NCI-H1436 (cell line): ENCODE measurements around the gene SLC15A3.

Experiments
- DNase-seq: peaks from one replicate; lab custom pipeline; 2025; lab: John Stamatoyannopoulos, UW

Gene SLC15A3

DNA sequence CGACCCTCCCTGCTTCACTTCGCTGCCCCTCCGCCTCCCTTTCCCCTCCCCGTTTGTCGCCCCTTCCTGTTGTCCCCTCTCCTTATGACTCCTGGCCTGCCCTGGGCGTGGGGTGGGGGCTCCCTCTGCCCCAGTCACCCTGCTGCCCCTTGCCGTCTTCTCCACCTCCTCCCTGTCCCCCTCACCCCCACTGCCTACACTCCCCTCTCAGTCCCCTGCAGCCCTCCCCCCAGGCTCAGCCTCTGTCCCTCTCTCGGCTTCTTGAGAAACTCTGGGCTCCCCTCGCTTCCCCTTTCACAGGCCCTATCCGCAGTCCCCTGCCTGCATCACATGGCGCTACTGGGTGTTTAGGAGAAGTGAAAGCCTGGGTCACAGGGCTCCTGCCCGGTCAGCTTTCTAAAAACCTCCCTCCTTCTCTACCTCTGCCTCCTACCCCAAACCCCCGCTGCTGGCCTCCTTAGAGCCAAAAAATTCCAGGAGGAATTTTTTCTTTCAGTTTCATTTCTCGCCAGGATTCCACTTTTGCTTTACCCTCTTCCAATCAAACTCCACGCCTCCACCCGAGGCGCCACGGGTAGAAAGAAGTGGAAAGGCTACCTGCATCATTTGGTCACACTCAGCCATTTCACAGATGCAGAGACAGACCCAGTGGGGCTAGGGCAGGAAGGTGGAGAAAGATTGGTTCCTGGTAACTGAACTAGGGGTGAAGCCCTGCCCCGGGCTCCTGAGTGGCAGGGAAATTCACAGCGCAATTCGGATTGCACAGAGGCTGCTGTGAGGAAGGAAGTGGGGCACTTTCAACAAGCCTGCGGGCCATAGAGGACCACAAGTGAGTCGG lies at the start of gene SLC15A3:
Gene SLC15A3, minus strand, starts transcription at position 273 of the 838 bp plus-strand sequence. CDS start 625 bp downstream, outside the sequence.
- no peak for DNase-seq

DNA sequence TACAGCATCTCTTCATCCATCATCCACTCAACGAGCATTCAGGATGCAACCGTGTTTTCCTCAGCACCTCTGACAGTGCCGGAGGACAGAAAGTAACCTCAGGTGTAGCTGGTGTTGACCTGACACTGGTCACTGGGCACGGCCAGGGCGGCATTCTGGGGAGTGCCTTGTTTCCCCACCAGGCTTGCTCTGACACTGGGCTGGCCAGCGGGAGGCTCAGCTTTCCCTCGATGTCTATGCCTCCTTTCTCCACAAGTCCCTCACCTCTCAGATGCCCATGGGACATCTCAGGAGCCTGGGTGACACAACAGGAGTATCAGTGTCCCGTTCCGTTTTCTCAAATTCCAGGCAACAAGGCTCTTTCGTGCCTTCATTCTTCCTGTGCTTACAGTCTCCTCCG lies 48.5 kb upstream of the SLC15A3 start:
- no peak for DNase-seq

DNA sequence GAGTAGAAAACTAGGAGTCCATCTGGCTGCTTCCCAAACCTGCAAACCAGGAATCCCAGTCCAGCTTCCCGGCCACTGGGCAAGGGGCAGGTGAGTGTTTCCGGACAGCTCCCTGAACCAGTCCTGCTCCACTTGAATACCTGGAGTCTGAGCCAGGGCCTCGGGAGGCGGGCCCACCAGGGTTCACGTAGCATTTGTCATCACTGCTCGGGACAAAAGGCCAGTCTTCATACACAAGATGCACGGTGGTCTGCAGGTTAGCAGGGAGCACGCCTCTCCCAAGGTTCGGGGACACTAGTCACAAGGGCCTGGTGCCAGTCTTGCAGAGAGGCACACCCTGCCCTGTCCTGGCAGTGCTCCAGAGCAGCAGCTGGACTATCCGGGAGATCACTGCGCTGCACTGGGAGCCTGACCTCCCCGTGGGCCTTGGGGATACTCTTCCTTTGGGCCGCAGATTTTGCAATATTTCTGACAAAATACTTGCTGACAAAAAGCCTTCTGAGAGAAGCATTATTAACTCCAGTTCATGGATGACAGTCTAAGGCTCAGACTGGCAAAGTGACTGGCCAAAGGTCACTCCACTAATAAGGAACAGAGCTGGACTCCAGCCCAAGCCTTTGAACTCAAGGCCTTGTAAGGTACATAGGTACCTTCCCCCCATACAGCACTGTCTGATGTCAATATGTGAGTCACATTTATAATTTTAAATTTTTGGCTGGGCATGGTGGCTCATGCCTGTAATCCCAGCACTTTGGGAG lies 44.6 kb upstream of the SLC15A3 start:
- no peak for DNase-seq

DNA sequence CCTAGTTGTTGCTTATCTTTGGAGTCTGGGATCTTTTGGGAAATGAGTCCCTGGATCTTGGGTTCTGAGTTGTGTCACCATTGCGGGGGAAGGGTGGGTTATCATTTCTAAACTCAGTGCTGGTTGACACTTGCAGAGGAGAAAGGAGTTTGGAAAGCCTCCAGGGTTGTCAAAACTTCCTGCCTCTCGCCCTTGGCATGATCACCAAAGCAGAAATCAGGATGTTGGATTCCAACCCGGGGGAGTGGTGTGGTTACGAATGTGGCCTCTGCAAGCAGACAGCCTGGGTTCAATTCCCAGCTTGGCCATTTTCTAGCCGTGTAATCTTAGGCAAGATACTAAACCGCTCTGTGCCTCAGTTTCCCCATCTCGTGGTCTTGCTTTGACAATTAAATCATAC lies 43.8 kb upstream of the SLC15A3 start:
- no peak for DNase-seq

DNA sequence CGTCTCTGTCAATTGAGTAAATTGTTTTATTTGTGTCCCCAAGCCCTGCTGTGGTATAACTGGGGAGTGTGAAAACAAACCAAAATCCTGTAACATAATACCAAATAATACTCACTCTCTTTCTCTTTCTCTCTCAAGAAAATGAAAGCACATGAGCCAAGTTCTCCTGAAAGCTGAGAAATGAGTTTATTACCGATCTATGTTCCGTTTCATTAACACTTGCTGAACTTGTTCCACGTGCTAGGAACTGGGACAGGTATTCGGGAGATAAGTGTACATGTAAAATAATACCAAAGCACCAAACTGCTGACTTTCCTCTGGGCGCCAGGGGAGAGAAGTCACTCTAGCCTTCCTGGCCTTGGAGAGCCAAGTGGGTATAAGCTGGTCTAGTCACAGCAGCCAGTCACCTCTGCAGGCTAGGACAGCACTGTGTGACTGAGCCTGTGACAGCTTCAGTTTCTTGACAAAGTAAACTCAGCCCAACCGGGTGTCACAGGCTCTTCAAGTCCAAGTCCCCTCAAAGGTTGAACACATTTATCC lies 42.6 kb upstream of the SLC15A3 start:
- DNase-seq: no peak

DNA sequence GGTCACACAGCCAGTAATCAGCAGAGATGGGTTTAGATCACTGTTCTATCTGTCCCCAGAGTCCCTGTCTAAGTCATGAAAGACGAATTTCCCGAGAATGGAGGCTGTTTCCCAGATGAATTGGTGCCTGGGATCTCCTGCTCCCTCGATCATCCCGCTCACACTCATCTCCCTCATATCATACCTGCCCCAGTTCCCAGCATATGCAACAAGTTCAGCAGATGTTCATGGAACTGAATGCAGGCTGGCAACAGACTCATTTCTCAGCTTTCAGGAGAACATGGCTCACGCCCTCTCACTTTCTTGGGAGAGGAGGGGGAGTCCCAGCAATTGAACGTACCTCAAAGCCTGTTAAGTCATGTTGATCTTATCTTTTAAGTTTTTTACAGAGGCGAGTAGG lies 41.6 kb upstream of the SLC15A3 start:
- DNase-seq: no peak

DNA sequence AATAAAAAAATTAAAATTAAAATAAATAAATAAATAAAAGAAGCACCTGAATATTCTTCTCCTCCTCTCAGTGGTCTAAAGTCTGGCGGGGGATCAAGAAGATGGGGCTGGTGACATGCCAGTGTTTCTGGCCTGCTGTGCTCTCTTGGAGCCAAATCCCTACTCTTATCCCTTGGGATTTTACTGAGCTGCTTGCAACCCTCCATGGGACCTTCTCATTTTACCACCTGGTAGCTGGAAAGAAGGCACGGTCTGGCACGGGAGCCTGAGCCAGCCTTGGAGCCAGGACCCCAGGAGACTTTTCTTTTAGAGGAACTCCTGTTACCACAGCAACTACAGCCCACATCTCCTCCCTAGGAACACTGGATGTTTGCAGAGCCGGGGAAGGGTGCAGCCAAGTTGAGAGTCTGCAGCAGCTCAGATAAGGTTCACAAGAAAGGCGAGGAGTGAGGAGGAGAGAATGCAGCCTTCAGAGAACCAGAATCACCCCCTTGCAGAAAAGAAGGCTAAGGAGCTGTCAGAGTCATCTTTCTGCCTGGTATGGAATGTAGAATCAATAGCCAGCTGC lies 41.0 kb upstream of the SLC15A3 start:
- DNase-seq: no peak

DNA sequence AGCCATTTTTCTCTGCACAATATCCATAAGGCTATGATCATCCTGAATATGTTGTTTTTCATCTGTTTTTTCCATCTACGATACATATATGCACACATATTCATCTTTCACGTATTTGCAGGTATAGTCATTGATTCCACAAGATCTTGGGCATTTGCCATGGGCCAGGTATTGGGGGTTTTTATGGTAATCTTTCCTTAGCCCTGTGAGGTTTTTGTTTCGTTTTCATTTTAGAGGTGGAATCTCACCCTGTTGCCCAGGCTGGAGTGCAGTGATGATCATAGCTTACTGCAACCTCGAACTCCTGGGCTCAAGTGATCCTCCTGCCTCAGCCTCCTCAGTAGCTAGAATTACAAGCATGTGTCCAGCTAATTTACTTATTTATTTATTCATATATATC lies 39.5 kb upstream of the SLC15A3 start:
- DNase-seq: no peak

DNA sequence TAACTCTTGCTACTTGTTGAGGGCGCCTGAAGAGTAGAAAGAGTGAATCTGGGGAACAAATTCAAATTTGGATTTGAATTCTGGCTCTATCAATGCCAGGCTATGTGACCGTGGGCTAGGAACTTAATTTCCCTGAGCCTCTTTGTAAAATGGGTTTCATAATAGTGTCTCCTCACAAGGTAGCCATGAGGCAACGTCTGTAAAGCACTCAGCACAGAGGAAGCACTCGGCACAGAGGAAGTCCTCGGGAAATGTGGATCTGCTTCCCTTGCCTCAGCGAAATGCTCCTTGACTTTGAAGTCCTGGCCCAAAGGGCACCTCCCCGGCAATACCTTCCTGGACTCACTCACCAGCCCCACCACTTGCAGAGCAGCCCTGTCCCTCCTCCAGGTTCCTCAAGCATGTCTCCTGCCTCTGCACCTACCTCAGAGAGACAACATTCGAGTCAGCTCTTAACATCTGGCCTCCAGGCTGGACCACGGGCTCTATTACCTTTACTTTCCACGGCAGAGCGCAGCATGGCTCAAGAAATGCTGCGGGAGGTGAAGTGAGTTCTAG lies 37.2 kb upstream of the SLC15A3 start:
- no peak for DNase-seq

DNA sequence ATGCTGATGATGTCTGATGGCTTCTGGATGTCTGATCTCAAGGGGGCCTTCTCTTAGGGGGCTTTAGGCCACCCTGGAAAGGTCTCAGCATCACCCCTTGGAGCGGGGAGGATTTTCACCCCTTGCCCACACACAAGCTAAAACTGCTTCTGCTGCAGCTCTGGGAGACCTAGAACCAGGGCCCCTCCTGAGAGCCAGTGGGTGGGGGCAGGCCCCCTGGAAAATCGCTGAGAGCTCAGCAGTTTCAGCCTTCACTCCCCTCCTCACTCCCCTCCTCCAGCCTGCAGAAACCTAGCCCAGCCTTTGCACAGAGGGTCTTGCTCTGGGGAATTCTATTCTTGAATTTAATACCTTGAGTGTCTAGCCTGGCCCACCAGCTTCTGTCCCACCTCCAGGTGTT lies 36.7 kb upstream of the SLC15A3 start:
- DNase-seq: no peak

DNA sequence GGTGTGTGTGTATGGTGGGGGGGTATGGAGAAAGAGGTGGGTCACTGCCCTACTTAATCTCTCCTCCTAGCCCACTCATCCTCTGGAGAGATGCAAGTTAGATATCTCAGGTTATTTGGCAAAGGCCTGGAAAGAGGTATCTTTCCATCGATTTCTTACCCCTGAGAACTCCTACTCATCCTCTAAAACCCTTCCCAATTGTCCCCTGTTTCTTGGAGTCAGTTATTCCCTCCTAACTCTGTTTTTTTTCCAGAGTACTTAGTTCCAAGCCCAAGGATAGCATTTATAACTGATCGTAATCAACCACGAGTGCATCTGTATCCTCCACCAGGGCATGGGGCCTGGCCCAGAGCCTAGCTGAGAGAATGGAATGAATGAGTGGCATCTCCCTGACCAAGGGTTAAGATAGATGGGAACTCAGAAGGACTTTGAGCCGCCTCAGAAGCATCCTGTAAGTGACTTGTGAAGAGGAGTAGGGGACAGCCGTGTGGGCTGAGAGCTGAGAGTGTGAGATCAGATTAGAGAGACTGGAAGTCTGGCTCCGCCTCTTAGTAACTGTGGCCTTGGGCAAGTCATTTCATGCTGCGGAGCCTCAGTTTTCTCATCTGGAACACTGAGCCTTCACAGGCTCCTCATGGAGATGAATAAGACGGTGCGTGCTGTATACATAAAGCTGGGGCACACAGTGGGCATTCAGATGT lies 35.8 kb upstream of the SLC15A3 start:
- no peak for DNase-seq

DNA sequence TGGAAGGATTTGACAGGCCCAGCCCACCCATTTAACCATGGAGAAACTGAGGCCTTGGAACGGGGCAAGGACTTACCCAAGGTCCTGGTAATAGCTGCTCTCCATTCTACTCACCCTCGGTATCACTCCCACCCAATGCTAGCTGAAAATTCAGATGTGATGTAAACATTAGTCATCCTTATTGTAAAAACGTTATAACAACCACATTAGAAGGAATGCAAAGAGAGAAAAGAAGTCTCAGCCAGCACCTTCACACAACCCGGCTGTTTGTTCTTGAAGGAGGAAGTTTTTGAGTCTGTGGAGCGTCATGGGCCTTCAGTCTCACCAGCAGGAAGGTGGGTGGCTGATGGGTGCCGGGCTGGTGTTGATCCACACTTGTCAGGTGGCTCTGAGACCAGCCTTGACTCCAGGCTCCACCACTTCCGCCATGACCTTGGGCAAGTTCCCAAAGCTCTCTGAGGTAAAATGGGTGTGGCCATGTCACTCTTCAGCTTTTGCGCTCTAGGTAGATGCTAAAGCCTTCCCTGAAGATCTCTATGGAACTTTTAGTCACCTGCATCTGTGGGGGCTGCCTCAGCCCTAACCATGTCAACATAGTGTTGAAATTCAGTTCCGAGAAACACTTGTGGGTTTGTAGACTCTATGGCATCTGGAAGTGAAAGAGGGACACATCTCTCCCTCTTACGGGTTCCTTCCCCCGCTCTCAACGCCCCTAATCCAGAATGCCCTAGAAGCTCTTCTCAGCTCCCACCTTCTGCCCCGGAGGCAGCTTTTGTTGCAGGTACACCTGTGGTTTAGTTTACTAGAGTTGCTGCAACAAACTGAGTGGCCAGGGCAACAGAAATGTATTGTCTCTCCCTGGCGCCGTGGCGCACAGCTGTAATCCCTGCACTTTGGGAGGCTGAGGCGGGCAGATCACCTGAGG lies 34.3 kb upstream of the SLC15A3 start:
- no peak for DNase-seq

DNA sequence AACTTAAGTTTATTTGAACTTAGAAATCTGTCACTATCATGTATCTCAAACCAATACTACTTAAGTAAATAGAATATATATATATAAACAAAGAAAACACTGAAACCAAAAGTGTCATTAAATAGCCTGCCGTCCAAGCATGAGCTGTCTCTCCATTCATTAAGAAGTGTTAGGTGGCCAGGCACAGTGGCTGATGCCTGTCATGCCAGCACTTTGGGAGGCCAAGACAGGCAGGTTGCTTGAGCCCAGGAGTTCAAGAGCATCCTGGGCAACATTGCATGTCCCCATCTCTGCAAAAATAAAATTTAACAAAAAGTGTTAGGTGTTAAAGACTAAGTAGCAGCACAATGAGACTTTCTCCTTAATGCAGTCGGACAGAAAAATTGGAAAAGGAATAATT lies 33.5 kb upstream of the SLC15A3 start:
- DNase-seq: no peak

DNA sequence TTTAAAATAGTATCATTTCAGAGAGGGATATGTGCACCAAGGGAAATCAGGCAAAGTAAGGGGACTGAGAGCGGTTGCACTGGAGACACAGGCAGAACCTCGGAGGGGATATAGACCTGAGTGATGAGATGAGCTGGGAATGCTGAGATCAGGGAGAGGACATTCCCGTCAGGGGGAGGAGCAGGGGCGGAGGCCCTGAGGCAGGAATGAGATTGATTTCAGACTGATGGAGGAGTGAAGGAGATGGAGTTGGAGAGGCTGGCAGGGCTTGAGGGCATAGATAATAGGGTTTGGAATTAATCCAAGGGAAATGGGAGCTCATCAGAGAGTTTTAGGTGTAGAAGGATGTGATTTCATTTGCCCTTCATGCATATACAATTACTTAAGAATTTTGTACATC lies 32.7 kb upstream of the SLC15A3 start:
- no peak for DNase-seq

DNA sequence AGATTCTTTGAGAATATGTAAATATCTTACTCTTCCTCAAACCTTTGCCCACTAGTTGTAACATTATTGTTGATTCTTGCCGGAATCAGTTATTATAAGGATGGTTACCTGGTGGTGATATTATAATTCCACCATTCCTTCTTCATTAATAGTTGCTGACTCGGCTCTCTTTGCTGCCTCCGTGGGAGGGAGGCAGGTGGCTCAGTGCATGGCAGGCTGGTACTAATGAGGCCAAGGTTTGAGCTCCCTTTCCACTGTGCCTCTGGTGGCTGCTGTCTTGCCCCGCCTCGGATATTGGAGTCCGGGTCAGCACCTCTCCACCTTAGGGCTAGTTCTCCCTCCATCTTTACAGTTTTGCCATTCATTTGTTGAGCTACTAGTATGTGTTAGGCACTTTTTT lies 32.2 kb upstream of the SLC15A3 start:
- no peak for DNase-seq

DNA sequence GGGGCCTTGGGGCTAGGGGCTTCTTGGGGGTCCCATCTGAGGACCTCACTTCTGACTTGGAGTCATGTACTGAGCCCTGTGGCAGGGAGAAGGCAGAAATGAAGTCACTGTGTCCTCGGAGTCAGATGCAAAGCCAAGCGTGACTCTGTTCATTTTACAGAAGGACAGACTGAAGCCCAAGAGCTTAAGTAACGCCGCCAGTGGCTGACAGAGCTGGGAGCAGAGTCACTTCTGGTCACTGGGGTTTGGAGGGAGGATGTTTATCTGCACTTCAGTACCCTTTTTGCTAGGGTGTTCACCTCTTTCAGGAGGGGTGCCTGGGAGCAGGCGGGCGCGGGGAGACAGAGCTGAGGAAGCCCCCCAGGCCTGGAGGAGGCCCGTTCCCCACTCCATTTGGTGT lies 30.2 kb upstream of the SLC15A3 start:
- no peak for DNase-seq

DNA sequence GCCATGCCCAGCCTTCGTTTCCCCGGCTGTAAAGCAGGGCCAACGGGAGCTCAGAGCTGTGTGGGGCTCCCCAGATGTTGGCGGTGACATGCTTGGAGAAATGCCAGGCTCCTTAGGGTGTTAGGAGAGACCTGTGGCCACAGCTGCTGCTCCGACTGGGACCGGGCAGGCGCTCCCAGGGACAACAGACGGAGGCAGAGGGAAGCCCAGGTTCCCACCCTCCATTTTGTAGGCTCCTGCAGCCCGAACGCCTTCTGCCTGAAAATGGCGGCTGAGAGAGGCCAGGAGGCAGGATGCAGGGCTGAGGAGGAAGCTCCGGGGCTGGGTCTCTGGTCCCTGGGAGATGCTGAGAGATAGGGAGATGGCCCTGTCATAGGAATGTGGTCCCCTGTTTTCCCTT lies 29.5 kb upstream of the SLC15A3 start:
- no peak for DNase-seq

DNA sequence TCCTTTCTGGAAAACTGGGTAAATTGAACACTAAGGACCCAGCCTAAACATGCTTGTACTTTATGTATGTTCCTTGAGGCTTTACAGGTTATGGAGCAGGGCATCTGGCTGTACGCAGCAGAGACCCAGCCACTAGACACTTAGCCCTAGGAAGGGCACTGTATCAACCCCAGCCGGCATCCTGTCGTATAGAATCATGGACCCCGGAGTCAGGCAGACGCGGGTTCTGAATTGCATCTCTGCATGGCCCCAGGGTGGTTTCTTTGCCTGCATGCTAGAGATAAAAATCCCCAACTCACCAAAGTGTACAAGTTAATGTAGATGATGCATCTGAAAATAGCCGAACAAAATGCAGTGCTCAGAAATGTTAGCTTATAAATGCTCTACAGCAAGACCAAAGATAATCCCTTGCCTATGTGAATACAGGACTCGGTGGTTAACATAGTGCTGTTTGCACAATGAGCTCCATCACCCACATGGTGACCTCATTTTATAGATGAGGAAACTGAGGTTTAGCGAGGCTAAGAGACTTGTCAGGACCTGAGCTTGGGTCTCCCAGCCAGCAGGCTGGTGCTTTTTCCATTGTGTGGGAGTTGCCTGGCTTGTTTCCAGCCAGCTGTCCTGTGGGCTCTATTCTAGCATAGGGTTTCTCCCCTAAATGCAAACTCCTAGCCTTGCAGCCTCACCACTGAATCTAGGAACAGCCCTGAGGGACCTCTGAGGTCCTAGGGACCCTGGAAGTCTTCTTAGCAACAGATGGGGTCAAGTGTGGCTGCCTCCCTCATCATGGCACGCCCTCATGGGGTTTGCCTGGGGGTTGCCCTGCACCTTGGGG lies 26.8 kb upstream of the SLC15A3 start:
- no peak for DNase-seq

DNA sequence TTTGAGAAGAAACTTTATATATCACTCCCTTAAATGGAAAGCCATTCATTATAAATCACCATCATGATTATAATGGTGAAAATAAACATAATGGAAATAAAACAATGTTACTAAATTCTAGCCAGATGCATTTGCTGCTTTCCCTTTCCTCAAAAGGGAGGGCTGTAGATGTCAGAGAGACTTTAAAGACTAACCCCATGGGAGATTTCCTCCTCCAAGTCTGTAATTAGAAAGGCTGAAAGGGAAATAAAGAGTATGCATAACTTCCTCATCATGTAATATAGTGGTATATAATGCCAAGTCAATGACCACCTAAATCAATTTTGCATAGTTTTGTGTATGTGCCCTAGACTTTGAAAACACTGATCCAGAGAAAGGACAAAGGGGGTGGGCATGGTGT lies 25.9 kb upstream of the SLC15A3 start:
- DNase-seq: peak; percentile 7

DNA sequence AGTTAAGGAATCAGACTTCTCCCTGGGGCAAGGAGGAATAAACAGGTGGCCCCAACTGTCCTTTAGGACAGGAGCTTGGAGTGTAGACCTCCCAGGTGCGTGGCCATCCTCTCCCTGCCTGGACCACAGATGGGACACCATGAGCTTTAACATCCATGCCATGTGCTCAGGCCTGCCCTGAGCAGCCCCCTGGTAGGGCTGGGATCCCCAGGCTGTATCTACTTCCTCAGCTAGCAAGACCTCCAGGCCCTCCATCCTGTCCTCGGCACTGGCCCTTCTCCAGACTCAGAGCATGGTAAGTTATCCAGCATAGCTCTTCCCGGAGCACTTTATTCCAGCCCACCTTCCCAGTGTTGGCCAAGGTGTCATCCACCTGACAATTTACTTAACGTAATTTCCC lies 25.2 kb upstream of the SLC15A3 start:
- no peak for DNase-seq
